ENCODE results near the gene PROP1. TPM values are rescaled to one million over a fixed set of nuclear protein-coding genes. Genes with fewer than 3 reads are reported as not detected.

PROP1 gene
- total RNA-seq, 5 donors from 2014 or later (not counting 1 experiment from before 2014, with no cell fraction given): not detected

Other genes starting within 250 kb of the PROP1 start
- gene FAM153A, start 213.3 kb downstream of the PROP1 start, total RNA-seq: 10 to 100 TPM; 74.4 to 99.4 (median 93.8) TPM
- 1 to 10 TPM; 4.0 to 8.1 (median 6.9) TPM for gene N4BP3, start 117.3 kb upstream of the PROP1 start, total RNA-seq
- gene RMND5B, start 134.8 kb upstream of the PROP1 start, total RNA-seq: 10 to 100 TPM; 22.4 to 40.9 (median 34.7) TPM
- gene NHP2, start 157.6 kb upstream of the PROP1 start, total RNA-seq: 10 to 100 TPM; 61.2 to 95.6 (median 91.2) TPM
- gene GMCL2, start 191.1 kb upstream of the PROP1 start, total RNA-seq: not detected
- 10 to 100 TPM; 78.8 to 89.2 (median 85.1) TPM for gene HNRNPAB, start 208.3 kb upstream of the PROP1 start, total RNA-seq
- 100 to 1,000 TPM; 135 to 208 (median 193) TPM for gene PHYKPL, start 236.6 kb upstream of the PROP1 start, total RNA-seq